Testis (tissue), 2 donors: ENCODE measurements around the gene EDC4.

ENCODE experiments used
- POLR2A ChIP-seq: fragments of 450-650 bp; IDR thresholded peaks from one replicate; pipeline ENCODE4 v1.6.1; 2017; ENCODE audit warnings: antibody characterized with exemption, mild to moderate bottlenecking, moderate library complexity
- TF ChIP-seq, protein P1 (sequence below), 3 experiments: fragments of 450-650 bp in 2 of 3; fragments of 200-600 bp in 1 of 3; sonication (generic) in 1 of 3; IDR thresholded peaks; one replicate each; pipeline ENCODE4 v1.5.1; 2016 to 2019; ENCODE audit warnings: antibody characterized with exemption in 3 of 3, mild to moderate bottlenecking in 2 of 3, moderate library complexity in 1 of 3

DNA sequence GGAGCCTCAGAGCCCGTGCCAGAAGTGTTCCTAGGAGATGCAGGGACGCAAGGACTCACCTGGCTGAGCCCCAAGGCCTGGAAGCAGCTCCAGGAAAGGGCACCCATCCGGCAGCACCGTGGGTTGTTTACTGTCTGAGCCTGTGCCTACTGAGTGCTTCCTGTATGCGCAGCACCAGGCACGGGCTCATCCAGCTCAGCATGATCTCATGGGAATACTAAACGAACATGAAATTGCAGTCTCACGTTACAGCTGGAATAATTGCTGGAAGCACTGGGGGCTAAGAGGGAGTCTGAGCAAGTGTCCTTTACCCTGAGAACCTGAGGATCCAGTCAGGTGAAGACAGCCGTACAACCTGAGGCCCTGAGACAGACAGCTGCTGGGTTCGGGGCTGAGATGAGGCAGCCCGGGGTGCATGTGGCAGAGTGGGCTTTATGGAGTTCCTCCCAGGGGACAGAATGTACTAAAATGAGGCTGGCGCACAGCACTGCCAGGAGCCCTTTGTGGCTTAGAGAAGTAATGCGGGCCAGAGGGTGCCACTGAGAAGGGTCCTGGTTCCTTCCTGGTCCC lies 53.4 kb downstream of the EDC4 start:
- TF ChIP-seq POLR2A, result no peak
- TF ChIP-seq, protein P1, sequence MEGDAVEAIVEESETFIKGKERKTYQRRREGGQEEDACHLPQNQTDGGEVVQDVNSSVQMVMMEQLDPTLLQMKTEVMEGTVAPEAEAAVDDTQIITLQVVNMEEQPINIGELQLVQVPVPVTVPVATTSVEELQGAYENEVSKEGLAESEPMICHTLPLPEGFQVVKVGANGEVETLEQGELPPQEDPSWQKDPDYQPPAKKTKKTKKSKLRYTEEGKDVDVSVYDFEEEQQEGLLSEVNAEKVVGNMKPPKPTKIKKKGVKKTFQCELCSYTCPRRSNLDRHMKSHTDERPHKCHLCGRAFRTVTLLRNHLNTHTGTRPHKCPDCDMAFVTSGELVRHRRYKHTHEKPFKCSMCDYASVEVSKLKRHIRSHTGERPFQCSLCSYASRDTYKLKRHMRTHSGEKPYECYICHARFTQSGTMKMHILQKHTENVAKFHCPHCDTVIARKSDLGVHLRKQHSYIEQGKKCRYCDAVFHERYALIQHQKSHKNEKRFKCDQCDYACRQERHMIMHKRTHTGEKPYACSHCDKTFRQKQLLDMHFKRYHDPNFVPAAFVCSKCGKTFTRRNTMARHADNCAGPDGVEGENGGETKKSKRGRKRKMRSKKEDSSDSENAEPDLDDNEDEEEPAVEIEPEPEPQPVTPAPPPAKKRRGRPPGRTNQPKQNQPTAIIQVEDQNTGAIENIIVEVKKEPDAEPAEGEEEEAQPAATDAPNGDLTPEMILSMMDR (IDR thresholded peaks at IDR 0.05), result no peak
